Suprapubic skin (tissue), 4 donors: ENCODE data around the gene PGPEP1.

Experiments used
- CTCF ChIP-seq, 2 donors: fragments of 200-600 bp in 1 of 2; fragments of 450-650 bp in 1 of 2; sonication (generic) in 1 of 2; IDR thresholded peaks; one replicate each; pipeline ENCODE4 v1.5.1; 2016 to 2019; ENCODE audit warnings: antibody characterized with exemption in 2 of 2, mild to moderate bottlenecking in 1 of 2, moderate library complexity in 1 of 2
- EP300 ChIP-seq: sonication (generic); formaldehyde crosslinking; IDR thresholded peaks from one replicate; pipeline ENCODE4 v1.6.1; 2017; ENCODE audit warnings: antibody characterized with exemption
- POLR2AphosphoS5 ChIP-seq, 3 donors: sonication (generic); formaldehyde crosslinking; IDR thresholded peaks; one replicate each; pipeline ENCODE4 v1.6.1; 2017; ENCODE audit warnings: antibody characterized with exemption in 3 of 3

GRCh38 chr19:18363787-18364186 is 23.4 kb downstream of the PGPEP1 start:
- TF ChIP-seq POLR2AphosphoS5 (IDR thresholded peaks at IDR 0.05) (no peak), EP300 (no peak), CTCF (IDR thresholded peaks at IDR 0.05) (no peak)
